Measurements from ENCODE around the gene BTBD16. TPM values are rescaled to one million over a fixed set of nuclear protein-coding genes. Genes with fewer than 3 reads are reported as not detected.

Gene BTBD16
- total and polyA plus RNA-seq, 2 of the 13 experiments (the other 11 are each of a cell fraction or from before 2014, with no cell fraction given): 5.0 to 11.9 TPM

DNA sequence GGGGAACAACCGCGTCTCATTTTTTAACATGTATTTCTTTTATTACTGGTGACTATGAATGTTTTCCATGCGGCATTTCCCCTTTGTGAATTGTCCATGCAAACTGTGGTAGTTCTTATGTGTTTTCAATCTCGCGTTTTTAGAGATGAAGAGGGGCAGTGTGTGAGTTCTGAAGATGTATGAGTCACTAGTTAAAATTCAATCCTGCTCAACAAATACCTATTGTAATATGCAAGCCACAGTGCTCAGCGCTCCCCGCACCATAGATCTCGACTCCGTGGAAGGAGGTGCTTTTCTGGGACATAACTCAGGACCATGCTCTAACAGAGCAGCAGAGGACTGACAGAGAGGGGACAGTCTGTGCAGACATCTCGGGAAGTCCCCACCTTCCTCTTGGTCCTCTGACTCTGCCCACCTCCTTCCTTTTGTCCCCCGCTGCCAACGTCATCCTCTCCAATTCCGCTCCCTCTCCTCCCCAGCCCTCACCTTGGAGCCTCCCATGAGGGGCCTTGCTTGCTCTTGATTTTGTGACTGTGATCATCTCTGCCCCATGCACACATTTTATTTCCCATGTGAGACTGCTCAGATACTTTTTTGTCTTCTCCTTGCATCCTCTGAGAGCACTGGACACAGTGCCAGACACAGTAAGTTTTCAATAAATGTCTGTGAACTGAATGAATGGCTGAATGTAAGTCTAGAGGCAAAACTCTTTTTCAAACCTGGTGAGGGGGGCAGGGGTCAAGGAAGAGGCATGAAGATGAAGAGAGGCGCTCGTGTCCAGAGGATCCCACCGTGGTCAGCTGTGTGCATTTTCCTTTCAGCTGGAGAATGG, 60.7 kb downstream of the BTBD16 start (continued):
- TF ChIP-seq ZMYM4 (CRISPR knock-in tag; IDR thresholded peaks at IDR 0.05) (peak; percentile 77; the same call in 1 of the 2 replicates), ELF3 (CRISPR knock-in tag; IDR thresholded peaks at IDR 0.05) (peak; percentile 39; the same call in 1 of the 2 replicates), ZBTB3 (CRISPR knock-in tag; IDR thresholded peaks at IDR 0.05; ENCODE audit: borderline replicate concordance, low read depth) (no peak), ETV5 (CRISPR knock-in tag; IDR thresholded peaks at IDR 0.05; ENCODE audit: borderline replicate concordance) (peak; percentile 53), ZBTB20 (CRISPR knock-in tag; IDR thresholded peaks at IDR 0.05; ENCODE audit: borderline replicate concordance, low read depth) (no peak), ARNT (IDR thresholded peaks at IDR 0.05) (no peak), GATAD1 (CRISPR knock-in tag; IDR thresholded peaks at IDR 0.05) (no peak; the same call in 1 of the 2 replicates), ZNF772 (CRISPR knock-in tag; IDR thresholded peaks at IDR 0.05) (peak; percentile 38; the same call in 1 of the 2 replicates), ZIK1 (CRISPR knock-in tag; IDR thresholded peaks at IDR 0.05; ENCODE audit: borderline replicate concordance, low read depth) (no peak), ZNF101 (CRISPR knock-in tag; IDR thresholded peaks at IDR 0.05; ENCODE audit: borderline replicate concordance, low read depth) (no peak), THAP11 (CRISPR knock-in tag; IDR thresholded peaks at IDR 0.05) (peak; percentile 66), ZNF878 (CRISPR knock-in tag; IDR thresholded peaks at IDR 0.05) (no peak), ZNF577 (CRISPR knock-in tag; IDR thresholded peaks at IDR 0.05; ENCODE audit: borderline replicate concordance, low read depth) (no peak), ZNF552 (CRISPR knock-in tag; IDR thresholded peaks at IDR 0.05; ENCODE audit: borderline replicate concordance) (no peak), KDM5B (CRISPR knock-in tag; IDR thresholded peaks at IDR 0.05; ENCODE audit: borderline replicate concordance) (peak; percentile 57; the same call in 1 of the 2 replicates), FOXA3 (CRISPR knock-in tag; IDR thresholded peaks at IDR 0.05) (peak; percentile 50; the same call in 1 of the 2 replicates), RFX5 (IDR thresholded peaks at IDR 0.05; ENCODE audit: low read depth, low read length) (no peak), NCOA1 (CRISPR knock-in tag; IDR thresholded peaks at IDR 0.05) (0 out of 2 replicates have a peak, but pooled peaks have one; percentile 74)
- TF ChIP-seq, protein P1, sequence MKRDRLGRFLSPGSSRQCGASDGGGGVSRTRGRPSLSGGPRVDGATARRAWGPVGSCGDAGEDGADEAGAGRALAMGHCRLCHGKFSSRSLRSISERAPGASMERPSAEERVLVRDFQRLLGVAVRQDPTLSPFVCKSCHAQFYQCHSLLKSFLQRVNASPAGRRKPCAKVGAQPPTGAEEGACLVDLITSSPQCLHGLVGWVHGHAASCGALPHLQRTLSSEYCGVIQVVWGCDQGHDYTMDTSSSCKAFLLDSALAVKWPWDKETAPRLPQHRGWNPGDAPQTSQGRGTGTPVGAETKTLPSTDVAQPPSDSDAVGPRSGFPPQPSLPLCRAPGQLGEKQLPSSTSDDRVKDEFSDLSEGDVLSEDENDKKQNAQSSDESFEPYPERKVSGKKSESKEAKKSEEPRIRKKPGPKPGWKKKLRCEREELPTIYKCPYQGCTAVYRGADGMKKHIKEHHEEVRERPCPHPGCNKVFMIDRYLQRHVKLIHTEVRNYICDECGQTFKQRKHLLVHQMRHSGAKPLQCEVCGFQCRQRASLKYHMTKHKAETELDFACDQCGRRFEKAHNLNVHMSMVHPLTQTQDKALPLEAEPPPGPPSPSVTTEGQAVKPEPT (CRISPR knock-in tag; IDR thresholded peaks at IDR 0.05; ENCODE audit: low read depth): no peak
- TF ChIP-seq, protein P2, sequence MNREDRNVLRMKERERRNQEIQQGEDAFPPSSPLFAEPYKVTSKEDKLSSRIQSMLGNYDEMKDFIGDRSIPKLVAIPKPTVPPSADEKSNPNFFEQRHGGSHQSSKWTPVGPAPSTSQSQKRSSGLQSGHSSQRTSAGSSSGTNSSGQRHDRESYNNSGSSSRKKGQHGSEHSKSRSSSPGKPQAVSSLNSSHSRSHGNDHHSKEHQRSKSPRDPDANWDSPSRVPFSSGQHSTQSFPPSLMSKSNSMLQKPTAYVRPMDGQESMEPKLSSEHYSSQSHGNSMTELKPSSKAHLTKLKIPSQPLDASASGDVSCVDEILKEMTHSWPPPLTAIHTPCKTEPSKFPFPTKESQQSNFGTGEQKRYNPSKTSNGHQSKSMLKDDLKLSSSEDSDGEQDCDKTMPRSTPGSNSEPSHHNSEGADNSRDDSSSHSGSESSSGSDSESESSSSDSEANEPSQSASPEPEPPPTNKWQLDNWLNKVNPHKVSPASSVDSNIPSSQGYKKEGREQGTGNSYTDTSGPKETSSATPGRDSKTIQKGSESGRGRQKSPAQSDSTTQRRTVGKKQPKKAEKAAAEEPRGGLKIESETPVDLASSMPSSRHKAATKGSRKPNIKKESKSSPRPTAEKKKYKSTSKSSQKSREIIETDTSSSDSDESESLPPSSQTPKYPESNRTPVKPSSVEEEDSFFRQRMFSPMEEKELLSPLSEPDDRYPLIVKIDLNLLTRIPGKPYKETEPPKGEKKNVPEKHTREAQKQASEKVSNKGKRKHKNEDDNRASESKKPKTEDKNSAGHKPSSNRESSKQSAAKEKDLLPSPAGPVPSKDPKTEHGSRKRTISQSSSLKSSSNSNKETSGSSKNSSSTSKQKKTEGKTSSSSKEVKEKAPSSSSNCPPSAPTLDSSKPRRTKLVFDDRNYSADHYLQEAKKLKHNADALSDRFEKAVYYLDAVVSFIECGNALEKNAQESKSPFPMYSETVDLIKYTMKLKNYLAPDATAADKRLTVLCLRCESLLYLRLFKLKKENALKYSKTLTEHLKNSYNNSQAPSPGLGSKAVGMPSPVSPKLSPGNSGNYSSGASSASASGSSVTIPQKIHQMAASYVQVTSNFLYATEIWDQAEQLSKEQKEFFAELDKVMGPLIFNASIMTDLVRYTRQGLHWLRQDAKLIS (CRISPR knock-in tag; IDR thresholded peaks at IDR 0.05): peak; percentile 74; the same call in 1 of the 2 replicates
- TF ChIP-seq, protein P3, sequence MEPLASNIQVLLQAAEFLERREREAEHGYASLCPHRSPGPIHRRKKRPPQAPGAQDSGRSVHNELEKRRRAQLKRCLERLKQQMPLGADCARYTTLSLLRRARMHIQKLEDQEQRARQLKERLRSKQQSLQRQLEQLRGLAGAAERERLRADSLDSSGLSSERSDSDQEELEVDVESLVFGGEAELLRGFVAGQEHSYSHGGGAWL (CRISPR knock-in tag; IDR thresholded peaks at IDR 0.05): no peak
- TF ChIP-seq, protein P4, sequence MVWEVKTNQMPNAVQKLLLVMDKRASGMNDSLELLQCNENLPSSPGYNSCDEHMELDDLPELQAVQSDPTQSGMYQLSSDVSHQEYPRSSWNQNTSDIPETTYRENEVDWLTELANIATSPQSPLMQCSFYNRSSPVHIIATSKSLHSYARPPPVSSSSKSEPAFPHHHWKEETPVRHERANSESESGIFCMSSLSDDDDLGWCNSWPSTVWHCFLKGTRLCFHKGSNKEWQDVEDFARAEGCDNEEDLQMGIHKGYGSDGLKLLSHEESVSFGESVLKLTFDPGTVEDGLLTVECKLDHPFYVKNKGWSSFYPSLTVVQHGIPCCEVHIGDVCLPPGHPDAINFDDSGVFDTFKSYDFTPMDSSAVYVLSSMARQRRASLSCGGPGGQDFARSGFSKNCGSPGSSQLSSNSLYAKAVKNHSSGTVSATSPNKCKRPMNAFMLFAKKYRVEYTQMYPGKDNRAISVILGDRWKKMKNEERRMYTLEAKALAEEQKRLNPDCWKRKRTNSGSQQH (CRISPR knock-in tag; IDR thresholded peaks at IDR 0.05; ENCODE audit: low read depth): peak; percentile 52; the same call in 1 of the 2 replicates

All from HepG2 (cell line).